Measurements from ENCODE around the gene ATP1B4. TPM values are rescaled to one million over a fixed set of nuclear protein-coding genes. Genes with fewer than 3 reads are reported as not detected.

ATP1B4 gene
- total RNA-seq, 2 donors from 2014 or later: not detected

DNA sequence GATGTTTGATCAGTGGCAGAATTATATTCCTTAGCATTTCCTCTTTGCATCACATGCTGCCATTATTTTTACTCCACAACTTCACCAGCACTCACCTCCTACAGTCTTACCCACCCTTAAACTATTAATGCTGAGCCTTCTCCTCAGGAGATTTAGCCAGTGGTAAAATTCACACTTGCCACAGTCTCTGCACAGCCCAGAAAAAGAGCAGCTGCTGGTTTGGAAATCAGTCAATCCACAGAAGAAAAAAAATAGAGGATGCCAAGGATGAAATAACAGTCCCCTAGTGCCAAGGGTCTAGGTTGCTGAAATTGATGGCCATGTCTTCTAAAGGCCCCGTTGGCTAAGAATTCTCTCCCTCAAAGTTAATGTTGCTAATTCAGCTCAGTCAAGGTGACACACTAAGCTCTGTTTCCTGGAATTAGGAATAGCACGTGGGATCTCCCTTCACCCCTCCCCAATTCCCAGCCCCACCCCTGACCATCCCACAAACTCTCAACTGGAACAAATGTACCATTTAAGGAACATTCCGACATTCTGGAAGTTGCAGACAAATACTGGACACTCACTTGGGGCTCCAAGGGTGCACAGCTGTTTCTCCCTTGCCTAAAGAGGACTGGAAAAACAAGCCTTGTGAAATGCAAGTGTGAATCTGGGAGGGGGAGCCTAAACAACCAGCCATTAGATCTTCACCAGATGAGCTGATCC is 5.7 kb downstream of the ATP1B4 start:
- intact Hi-C loops (cut with DNase I): no loop called here
- no peak for DNase-seq (ENCODE audit: low spot score)

DNA sequence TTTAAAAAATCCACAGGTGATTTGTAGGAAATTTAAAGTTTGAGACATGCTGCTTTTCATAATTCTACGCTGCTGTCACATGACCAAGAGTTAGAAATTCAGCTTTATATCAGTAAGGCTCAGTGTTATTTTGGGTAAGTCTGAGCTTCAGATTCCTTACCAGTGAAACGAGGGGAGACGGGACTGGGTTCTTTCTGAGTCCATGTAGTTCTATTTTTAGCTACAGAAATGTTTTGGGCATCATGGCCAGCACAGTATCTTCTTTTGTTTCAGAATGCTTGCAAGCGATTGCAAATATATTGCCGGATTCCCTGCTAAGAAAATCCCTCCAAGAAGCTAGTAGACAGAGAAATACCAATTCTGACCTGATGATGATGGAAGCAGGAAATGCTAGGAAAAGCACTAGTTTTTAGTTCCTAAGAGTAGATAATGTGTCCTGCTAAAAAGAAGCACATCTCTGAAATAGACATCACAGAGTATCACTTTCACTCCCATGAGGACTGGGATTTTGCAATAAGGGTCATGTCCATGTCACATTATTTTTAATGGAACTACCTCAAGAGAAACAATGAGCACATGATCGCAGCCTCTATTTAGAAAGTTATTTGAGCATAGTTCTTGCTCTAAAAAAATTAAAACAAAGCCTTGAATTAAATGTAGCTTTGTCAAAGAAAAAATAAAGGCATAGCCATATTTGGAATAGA is 10.9 kb downstream of the ATP1B4 start:
- intact Hi-C loops (cut with DNase I): no loop called here
- DNase-seq (ENCODE audit: low spot score): no peak

DNA sequence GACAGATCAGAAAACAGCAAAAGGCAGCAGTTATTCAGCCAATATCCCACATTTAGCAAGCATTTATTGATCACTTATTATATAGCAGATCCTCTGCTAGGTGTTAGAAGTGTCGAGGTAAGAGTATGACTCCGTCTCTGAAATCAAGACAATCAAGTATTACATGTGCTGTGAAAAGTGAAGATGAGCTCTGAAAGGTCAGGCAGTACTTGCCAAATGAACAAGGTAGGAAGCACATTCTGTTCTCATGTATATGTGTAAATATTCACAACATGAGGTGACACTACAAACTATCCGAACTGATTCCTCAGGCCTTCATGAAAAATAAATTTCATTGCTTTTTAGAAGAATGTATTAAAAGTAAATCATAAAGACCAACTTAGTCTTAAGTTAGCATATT is 15.3 kb downstream of the ATP1B4 start:
- no peak for DNase-seq (ENCODE audit: low spot score)
- intact Hi-C loops (cut with DNase I): no loop called here

DNA sequence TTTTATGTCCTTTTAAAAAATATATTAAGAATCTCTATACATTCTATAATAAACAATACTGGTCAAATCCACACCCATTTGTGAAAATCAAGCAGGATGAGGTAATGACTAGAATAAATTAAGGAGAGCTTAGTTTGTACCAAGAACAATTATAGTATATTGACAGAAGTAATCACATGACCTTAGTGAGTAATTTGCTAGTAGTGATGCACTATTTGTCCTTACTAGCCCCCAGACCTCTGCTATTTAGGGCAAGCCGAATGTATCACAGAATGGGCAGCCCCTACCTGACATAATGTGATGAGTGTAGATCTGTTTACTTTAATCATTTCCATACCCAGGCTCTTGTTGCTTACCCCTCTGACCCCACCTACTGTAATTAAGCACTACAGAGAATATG is 15.8 kb downstream of the ATP1B4 start:
- intact Hi-C loops (cut with DNase I): no loop called here
- no peak for DNase-seq (ENCODE audit: low spot score)

DNA sequence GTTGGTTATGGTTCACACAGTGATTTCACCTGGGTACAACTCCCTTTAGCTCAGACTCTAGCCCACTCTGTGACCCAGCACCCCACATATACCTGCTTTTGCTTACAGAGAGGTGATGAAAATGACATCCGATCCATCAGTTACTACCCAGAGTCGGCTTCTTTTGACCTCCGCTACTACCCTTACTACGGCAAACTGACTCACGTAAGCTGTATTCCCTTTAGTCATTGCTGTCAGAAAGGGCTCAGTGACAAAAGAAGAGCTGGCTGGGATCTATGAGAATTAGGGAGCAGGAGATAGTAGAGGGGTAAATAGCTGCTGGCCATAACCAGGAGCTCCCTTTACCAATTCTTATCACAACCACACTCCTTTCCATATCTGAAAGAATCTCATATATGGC is 16.7 kb downstream of the ATP1B4 start:
- intact Hi-C loops (cut with DNase I): no loop called here
- no peak for DNase-seq (ENCODE audit: low spot score)

DNA sequence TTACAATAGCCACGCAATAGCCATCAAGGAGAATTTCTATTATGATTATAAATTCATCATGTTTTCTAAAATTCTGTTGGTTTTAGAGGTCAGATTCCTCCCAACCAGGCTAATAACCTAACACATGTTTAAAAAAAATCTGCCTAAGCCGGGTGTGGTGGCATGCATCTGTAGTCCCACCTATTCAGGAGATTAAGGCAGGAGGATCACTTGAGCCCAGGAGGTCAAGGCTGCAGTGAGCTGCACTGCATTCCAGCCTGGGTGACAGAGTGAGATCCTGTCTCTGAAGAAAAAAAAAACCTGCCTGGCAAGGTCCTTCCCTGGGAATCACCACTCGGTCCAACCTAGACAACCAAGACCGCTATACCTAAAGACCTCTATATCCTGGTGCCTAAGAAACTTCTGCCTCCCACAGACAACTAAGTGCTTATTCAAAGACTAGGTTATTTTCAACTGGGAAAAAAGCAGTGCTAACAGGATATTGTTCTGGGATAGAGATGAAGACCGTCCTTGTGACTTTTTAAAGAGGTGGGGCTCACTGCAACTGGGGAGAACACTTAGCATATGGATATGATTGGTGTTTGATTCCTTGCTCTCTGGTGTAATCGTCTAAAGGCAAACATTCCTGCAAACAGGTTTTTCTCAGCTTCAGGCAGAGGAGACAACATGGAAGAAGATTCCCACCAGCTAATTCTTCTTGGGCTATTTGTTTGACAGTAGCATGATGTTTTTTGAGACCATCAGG is 18.2 kb downstream of the ATP1B4 start:
- intact Hi-C loops (cut with DNase I): no loop called here
- no peak for DNase-seq (ENCODE audit: low spot score)

DNA sequence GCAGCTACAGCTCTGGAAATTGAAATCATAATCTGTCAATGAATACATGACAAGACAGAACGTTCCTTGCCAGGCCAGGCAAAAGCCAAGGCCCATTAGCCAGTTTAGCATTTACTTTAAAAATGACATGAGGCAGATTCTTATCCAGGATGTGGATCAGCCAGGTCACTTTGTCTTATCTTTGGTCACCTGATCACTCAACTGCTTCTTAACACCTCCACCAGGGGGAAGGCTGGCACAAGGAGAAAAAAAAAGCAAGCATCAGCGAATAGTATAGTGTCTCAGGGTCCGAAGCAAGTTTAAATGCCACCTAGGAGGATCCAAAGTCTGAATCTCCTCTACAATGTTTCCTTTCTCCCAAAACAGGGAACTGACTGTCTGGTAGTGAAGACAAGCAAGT is 18.8 kb downstream of the ATP1B4 start:
- no peak for DNase-seq (ENCODE audit: low spot score)
- intact Hi-C loops (cut with DNase I): no loop called here

DNA sequence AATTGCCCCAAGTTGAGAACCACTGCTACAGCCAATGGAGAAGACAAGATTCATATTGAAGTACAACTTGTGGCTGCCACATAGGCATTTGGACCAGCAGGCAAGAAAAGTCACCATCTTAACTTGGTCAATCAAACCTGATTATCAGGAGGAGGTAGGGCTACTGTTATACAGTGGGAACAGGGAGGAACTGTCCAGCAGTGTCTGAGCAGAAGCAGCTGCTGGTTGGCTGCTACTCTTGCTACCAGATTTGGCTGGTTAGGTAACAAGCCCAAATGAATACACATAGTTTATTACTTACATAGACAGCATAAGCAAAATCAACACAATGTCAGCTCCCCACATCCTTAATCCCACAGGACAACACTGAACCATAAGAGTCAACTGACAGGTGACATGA is 39.4 kb downstream of the ATP1B4 start:
- no peak for DNase-seq (ENCODE audit: low spot score)
- intact Hi-C loops (cut with DNase I): no loop called here

DNA sequence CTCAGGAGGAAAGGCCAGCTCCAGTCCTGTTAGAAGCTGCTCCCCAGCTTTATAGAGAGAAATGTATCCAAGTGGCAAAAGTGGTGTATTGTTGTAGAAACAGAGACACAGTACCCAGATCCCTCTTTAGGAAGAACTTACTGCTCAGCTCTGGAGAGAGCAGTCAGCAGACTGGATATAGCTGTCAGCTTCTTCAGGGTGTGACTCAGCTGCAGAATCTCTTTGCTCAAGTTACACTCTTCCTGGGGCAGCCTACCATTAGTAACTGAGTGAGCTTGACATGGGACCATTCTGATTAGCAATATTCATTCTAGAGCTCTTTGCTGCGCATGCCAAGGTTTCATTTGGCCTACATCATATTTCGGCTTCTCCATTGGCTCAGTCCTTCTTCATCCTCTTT is 40.5 kb downstream of the ATP1B4 start:
- DNase-seq (ENCODE audit: low spot score): no peak
- intact Hi-C loops (cut with DNase I): no loop called here

DNA sequence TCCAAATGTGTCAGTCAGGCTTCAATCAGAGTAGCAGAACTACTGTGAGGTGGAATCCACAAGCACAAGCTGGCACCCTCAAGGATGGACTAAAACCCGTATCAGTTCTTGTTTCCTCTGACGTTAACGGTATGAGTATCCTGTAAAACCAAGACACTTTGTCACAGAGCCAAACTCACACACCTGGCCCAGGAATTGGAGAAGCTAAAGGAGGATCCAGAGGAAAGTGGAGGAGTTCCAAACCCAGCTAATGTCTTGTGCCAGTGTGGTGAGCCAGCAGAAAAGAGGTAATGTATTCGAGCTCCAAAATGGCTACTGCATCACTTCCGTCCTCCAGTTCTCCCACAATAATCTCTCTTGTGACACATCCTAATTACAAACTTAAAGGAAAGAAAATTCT is 44.7 kb downstream of the ATP1B4 start:
- no peak for DNase-seq (ENCODE audit: low spot score)
- intact Hi-C loops (cut with DNase I): no loop called here

DNA sequence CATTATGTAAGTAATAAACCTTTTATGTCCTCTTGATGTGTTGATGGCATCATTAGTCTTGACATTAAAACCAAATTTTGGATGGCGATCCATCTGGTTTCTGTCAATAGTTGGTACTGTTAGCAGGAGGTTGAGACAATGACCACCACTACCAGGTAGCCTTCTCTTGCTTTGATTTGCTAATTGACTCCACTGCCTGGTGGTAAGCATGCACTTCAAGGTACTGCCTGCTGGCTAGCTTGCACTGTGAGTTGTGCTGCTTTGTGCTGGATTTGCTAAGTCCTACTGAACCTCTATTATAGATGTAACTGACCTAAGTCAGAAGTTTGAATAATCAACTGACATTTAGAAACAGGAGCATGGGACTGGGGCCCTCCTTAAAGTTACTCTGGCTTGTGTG is 46.3 kb downstream of the ATP1B4 start:
- intact Hi-C loops (cut with DNase I): no loop called here
- no peak for DNase-seq (ENCODE audit: low spot score)

DNA sequence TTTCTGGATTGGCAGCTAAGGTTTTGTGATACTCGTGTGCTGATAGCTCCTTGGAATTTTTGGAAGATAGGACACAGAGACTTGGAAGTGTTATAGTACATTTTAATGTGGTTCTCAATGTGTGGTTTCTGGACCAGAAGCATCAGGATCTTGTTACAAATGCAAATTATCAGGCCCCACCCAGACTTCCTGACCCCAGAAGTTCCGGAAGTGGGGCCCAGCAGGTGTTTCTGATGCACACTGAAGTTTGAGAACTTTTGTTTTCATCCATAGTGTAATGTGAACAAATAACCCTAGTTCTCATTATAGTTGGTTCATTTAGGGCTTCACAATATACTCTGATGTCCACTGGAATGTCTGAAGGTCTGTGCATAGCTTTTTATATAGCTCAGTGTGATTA is 57.6 kb downstream of the ATP1B4 start:
- no peak for DNase-seq (ENCODE audit: low spot score)

DNA sequence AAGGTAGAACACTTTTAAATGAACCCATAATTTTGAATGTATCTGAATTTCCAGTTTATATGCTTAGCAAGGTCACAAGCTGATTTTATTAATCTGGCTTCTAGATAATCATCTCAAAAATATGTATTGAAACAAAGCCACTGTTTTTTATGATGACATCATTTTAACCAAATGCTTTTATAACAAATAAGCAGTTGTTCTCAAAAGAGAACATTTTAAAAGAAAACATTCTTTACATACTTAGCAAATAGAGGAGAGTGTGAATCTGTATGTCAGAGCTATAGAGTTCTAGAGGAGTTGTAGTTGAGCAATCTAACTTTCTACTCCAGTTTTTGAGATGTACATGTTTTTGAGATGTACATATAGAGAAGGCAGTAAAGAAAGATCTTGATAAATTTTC is 64.7 kb downstream of the ATP1B4 start:
- intact Hi-C loops (cut with DNase I): no loop called here
- no peak for DNase-seq (ENCODE audit: low spot score)

More for the DNA sequence above, 57.6 kb downstream of the ATP1B4 start:
- intact Hi-C loops (cut with DNase I): loop anchor here in 1 of 2 donors (5.0 kb wide), 1 partner anchor 1417 kb away; no protein-coding TSS in a partner anchor

DNA sequence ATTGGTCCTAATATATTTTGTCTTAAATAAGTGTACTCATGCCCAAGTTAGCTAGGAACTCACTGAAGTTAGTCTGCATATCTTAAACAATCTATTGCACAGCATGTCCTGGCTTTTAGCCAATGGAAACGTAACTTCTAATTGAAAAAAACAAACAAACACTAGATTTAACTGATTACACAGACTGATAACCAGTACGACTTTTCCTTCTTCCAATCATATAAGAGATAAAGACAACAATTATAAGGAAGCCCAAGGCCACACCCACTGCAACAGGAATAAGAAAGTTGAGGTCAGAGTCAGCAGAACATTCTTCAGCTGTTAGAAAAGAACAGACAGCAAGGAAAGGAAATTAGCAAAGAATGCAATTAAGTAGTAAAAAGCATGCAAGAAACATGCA is 66.4 kb downstream of the ATP1B4 start:
- no peak for DNase-seq (ENCODE audit: low spot score)
- intact Hi-C loops (cut with DNase I): no loop called here

DNA sequence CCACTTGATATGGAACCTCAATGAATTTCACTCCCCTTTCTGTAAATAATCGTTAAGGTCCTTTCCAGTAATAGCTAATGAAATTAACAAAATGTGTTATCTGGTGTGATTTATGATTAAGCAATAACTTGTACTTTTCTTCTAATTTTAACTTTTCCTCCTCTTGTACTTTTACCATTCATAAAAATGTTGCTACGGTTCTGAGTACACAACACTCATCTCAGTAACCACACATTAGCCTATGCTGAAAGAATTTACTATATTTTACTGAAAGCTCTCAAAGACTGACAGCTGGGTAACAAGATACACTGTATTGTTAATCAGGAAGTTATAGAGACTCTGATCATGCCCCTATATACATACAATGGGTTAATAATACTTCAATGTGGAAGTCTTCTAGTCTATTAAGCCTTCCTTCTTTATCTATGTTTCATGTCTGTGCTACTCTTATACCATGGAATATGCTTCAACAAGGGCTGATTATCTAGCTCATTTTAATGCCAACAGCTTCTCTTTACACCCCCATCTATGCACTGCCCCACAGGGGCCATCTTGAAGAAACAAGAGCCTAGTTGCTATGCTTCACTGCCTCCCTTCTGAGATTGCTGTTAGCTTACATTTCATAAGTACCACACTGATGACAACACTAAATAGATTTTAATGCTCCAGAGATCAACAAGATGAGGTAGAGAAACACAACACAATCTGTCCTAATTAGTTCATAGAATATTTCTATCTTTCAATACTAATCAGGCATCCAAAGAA is 68.1 kb downstream of the ATP1B4 start:
- intact Hi-C loops (cut with DNase I): no loop called here
- DNase-seq (ENCODE audit: low spot score): no peak

Other genes with a start within 250 kb of the ATP1B4 start
- not detected for gene RHOXF1, start 246.2 kb upstream of the ATP1B4 start, total RNA-seq
- not detected for gene RHOXF2, start 203.5 kb upstream of the ATP1B4 start, total RNA-seq
- 1 to 10 TPM; 7.4 to 7.8 TPM for gene ZBTB33, start 111.3 kb upstream of the ATP1B4 start, total RNA-seq
- 1 to 10 TPM; 1.6 to 6.3 TPM for gene TMEM255A, start 50.6 kb upstream of the ATP1B4 start, total RNA-seq
- 100 to 1,000 TPM in 1 of 2 donors, 10 to 100 TPM in 1; 92.5 to 102 TPM for gene LAMP2, start 107.2 kb downstream of the ATP1B4 start, total RNA-seq
- 10 to 100 TPM; 52.7 to 56.5 TPM for gene CUL4B, start 198.9 kb downstream of the ATP1B4 start, total RNA-seq
- gene MCTS1, start 242.0 kb downstream of the ATP1B4 start, total RNA-seq: 10 to 100 TPM; 24.2 to 32.0 TPM